ENCODE measurements around the gene TAF8. TPM values are rescaled to one million over a fixed set of nuclear protein-coding genes. Genes with fewer than 3 reads are reported as not detected.
"Not testable (repeated sequence)": the region's sequence is repeated elsewhere in the genome, so short reads cannot be mapped to it uniquely, and the experiment has no call there.

Gene TAF8
- total RNA-seq, 1 experiment from 2014 or later, result 18.1 TPM

GRCh38 chr6:42028234-42029061, 21.9 kb upstream of the TAF8 start:
- peak; percentile 87 for DNase-seq (ENCODE audit: low read depth)

- no peak for DNase-seq (ENCODE audit: low read depth)
These were observed 21.1 kb upstream of the TAF8 start for GRCh38 chr6:42029062-42029685.

GRCh38 chr6:42029881-42030280, 20.4 kb upstream of the TAF8 start:
- no peak for DNase-seq (ENCODE audit: low read depth)

GRCh38 chr6:42030585-42031506, 19.5 kb upstream of the TAF8 start:
- DNase-seq (ENCODE audit: low read depth), result peak; percentile 98

GRCh38 chr6:42032366-42032765, 18.0 kb upstream of the TAF8 start:
- no peak for DNase-seq (ENCODE audit: low read depth)

- not testable (repeated sequence) for DNase-seq (ENCODE audit: low read depth)
These were observed 12.7 kb upstream of the TAF8 start for GRCh38 chr6:42037669-42038068.

GRCh38 chr6:42038163-42038562, 12.2 kb upstream of the TAF8 start:
- DNase-seq (ENCODE audit: low read depth), result no peak

GRCh38 chr6:42038811-42039408, 11.4 kb upstream of the TAF8 start:
- no peak for DNase-seq (ENCODE audit: low read depth)

GRCh38 chr6:42040856-42041480, 9.4 kb upstream of the TAF8 start:
- no peak for DNase-seq (ENCODE audit: low read depth)

- no peak for DNase-seq (ENCODE audit: low read depth)
These were observed 8.8 kb upstream of the TAF8 start for GRCh38 chr6:42041481-42042053.

GRCh38 chr6:42042108-42042507, 8.2 kb upstream of the TAF8 start:
- DNase-seq (ENCODE audit: low read depth), result no peak

- peak; percentile 88 for DNase-seq (ENCODE audit: low read depth)
These were observed 6.4 kb upstream of the TAF8 start for GRCh38 chr6:42043787-42044475.

GRCh38 chr6:42045538-42046460, 4.5 kb upstream of the TAF8 start:
- DNase-seq (ENCODE audit: low read depth), result peak; percentile 95

GRCh38 chr6:42046464-42047212, 3.7 kb upstream of the TAF8 start:
- peak; percentile 83 for DNase-seq (ENCODE audit: low read depth)

- no peak for DNase-seq (ENCODE audit: low read depth)
These were observed 3.1 kb upstream of the TAF8 start for GRCh38 chr6:42047213-42047590.

- DNase-seq (ENCODE audit: low read depth), result no peak
These were observed 2.4 kb upstream of the TAF8 start for GRCh38 chr6:42047790-42048405.

GRCh38 chr6:42049116-42049809, 1.1 kb upstream of the TAF8 start:
- no peak for DNase-seq (ENCODE audit: low read depth)
